B cell (primary cell): ENCODE measurements around the gene JMJD1C. TPM values are rescaled to one million over a fixed set of nuclear protein-coding genes. Genes with fewer than 3 reads are reported as not detected.

ENCODE experiments used
- ATAC-seq: fragments of 200-7000 bp; cut with Tn5 transposase; one replicate; pipeline ENCODE4 v1.10.0; 2021; ENCODE audit warnings: low read depth, mild to moderate bottlenecking, moderate number of reproducible peaks, moderate library complexity
- CTCF ChIA-PET: fragments of 350-600 bp; sonication (Branson Sonifier 250); formaldehyde crosslinking; loops from one replicate; lab custom pipeline; 2021; ENCODE audit warnings: antibody characterized with exemption, inconsistent platforms; lab: Charles Lee
- POLR2A ChIA-PET: fragments of 350-600 bp; sonication (Branson Sonifier 250); formaldehyde crosslinking; loops from one replicate; lab custom pipeline; 2021; ENCODE audit warnings: antibody characterized with exemption; lab: Charles Lee
- DNase-seq: peaks from one replicate; pipeline ENCODE4 v3.0.0; 2013
- H2AFZ ChIP-seq: 2 replicates; pipeline ENCODE4 v1.6.1; 2012; ENCODE audit warnings: mild to moderate bottlenecking, low read depth, low read length; ENCODE audit not compliant: insufficient read depth, poor library complexity, severe bottlenecking
- H3K27ac ChIP-seq, 2 donors: 1 replicate in 1 of 2; 2 replicates in 1 of 2; pipeline ENCODE4 v1.5.1; 2012 to 2013; ENCODE audit warnings: low read length in 2 of 2, mild to moderate bottlenecking in 2 of 2, moderate library complexity in 1 of 2
- H3K27me3 ChIP-seq, 4 experiments: fragments of 200-600 bp in 1 of 4; sonication (generic) in 1 of 4; replicated peaks in 1 of 4; 1 replicate in 2 of 4; 2 replicates in 2 of 4; pipeline versions ENCODE4 v1.6.1 to v1.7.0; 2013 to 2016; ENCODE audit warnings: low read length in 3 of 4, mild to moderate bottlenecking in 2 of 4, mixed read lengths in 1 of 4, moderate library complexity in 1 of 4; ENCODE audit not compliant: insufficient read depth in 4 of 4, control insufficient read depth in 3 of 4; ENCODE audit errors: control extremely low read depth in 1 of 4
- H3K36me3 ChIP-seq, 2 experiments: replicated peaks in 1 of 2; 1 replicate in 1 of 2; 2 replicates in 1 of 2; pipeline versions ENCODE4 v1.6.1 to v1.7.1; 2013; ENCODE audit warnings: low read length in 1 of 2; ENCODE audit not compliant: insufficient read depth in 2 of 2, control insufficient read depth in 1 of 2; ENCODE audit errors: control extremely low read depth in 1 of 2, extremely low read depth in 1 of 2
- H3K4me1 ChIP-seq, 2 donors: fragments of 200-600 bp in 1 of 2; sonication (generic) in 1 of 2; 1 replicate in 1 of 2; 2 replicates in 1 of 2; pipeline versions ENCODE4 v1.5.1 to v1.6.1; 2013 to 2017; ENCODE audit warnings: low read length in 2 of 2; ENCODE audit not compliant: control insufficient read depth in 2 of 2, insufficient read depth in 2 of 2
- H3K4me2 ChIP-seq: replicated peaks from 2 replicates; pipeline ENCODE3; 2012; ENCODE audit warnings: mild to moderate bottlenecking, low read depth, low read length; ENCODE audit not compliant: poor library complexity, severe bottlenecking
- H3K4me3 ChIP-seq, 5 experiments: fragments of 200-600 bp in 1 of 5; sonication (generic) in 1 of 5; 1 replicate in 3 of 5; 2 replicates in 2 of 5; pipeline versions ENCODE4 v1.5.1 to v1.7.0; 2011 to 2016; ENCODE audit warnings: low read length in 4 of 5, mild to moderate bottlenecking in 4 of 5, low read depth in 2 of 5, control low read depth in 1 of 5, moderate library complexity in 1 of 5; ENCODE audit not compliant: insufficient read depth in 1 of 5; ENCODE audit errors: control extremely low read depth in 1 of 5, extremely low read depth in 1 of 5
- H3K79me2 ChIP-seq: fragments of 200-600 bp; sonication (generic); one replicate; pipeline ENCODE4 v1.6.0; 2016; ENCODE audit warnings: low read length; ENCODE audit not compliant: control insufficient read depth, insufficient read depth
- H3K9ac ChIP-seq: fragments of 200-600 bp; sonication (generic); 2 replicates; pipeline ENCODE4 v1.6.1; 2017; ENCODE audit warnings: mild to moderate bottlenecking, low read length, moderate library complexity
- H3K9me3 ChIP-seq, 3 donors: one replicate each; pipeline versions ENCODE4 v1.6.1 to v1.7.1; 2013; ENCODE audit warnings: low read length in 2 of 3; ENCODE audit not compliant: control insufficient read depth in 2 of 3, insufficient read depth in 1 of 3; ENCODE audit errors: control extremely low read depth in 1 of 3
- H4K20me1 ChIP-seq: 2 replicates; pipeline ENCODE4 v1.6.0; 2012; ENCODE audit warnings: mild to moderate bottlenecking, low read length; ENCODE audit not compliant: insufficient read depth, control insufficient read depth, poor library complexity, severe bottlenecking
- H3K27ac Mint-ChIP-seq: one replicate; pipeline ENCODE4 v1.8.0; 2021; ENCODE audit warnings: mixed read lengths
- H3K27me3 Mint-ChIP-seq: one replicate; pipeline ENCODE4 v1.8.0; 2021; ENCODE audit warnings: mixed read lengths
- H3K4me1 Mint-ChIP-seq: one replicate; pipeline ENCODE4 v1.8.0; 2021; ENCODE audit warnings: mixed read lengths
- H3K4me3 Mint-ChIP-seq: one replicate; pipeline ENCODE4 v1.8.0; 2021; ENCODE audit warnings: mixed read lengths
- H3K9me3 Mint-ChIP-seq: one replicate; pipeline ENCODE4 v1.8.0; 2022; ENCODE audit warnings: mixed read lengths; ENCODE audit not compliant: insufficient read depth
- EZH2 ChIP-seq: IDR thresholded peaks from 2 replicates; pipeline ENCODE4 v1.6.1; 2012; ENCODE audit warnings: borderline replicate concordance, low read depth, mild to moderate bottlenecking, moderate library complexity, low read length; ENCODE audit not compliant: insufficient read depth, poor library complexity, severe bottlenecking
- WGBS: methylation state at CpG from one replicate; pipeline ENCODE4 v1.1.5; 2013; ENCODE audit warnings: missing lambda C conversion rate; ENCODE audit not compliant: insufficient coverage; 5-methylcytosine and 5-hydroxymethylcytosine counted together
- intact Hi-C: fragments of 100-400 bp; cut with micrococcal nuclease; formaldehyde crosslinking; loops from one replicate; pipeline ENCODE4 v1.10.0; 2022
- polyA plus RNA-seq: library from polyadenylated mRNA; depleted of rRNA; stranded (reverse); fragments of >200 nt; gene quantifications from 2 replicates; pipeline ENCODE4 v1.2.3, GENCODE V29; 2012
- total RNA-seq, 2 donors: library from RNA; stranded (reverse); fragments of 120-200 nt in 1 of 2; gene quantifications; 1 replicate in 1 of 2; 2 replicates in 1 of 2; pipeline versions ENCODE4 v1.2.3 to v1.2.4, GENCODE V29; 2013 to 2022
- TF ChIP-seq, protein P1 (sequence below): fragments of 200-600 bp; IDR thresholded peaks from one replicate; pipeline ENCODE4 v1.8.0; 2022; ENCODE audit warnings: antibody characterized with exemption, mild to moderate bottlenecking

JMJD1C gene
- total and polyA plus RNA-seq, 2 donors (not counting 1 experiment from before 2014, with no cell fraction given) = 81.8 to 235 TPM

DNA sequence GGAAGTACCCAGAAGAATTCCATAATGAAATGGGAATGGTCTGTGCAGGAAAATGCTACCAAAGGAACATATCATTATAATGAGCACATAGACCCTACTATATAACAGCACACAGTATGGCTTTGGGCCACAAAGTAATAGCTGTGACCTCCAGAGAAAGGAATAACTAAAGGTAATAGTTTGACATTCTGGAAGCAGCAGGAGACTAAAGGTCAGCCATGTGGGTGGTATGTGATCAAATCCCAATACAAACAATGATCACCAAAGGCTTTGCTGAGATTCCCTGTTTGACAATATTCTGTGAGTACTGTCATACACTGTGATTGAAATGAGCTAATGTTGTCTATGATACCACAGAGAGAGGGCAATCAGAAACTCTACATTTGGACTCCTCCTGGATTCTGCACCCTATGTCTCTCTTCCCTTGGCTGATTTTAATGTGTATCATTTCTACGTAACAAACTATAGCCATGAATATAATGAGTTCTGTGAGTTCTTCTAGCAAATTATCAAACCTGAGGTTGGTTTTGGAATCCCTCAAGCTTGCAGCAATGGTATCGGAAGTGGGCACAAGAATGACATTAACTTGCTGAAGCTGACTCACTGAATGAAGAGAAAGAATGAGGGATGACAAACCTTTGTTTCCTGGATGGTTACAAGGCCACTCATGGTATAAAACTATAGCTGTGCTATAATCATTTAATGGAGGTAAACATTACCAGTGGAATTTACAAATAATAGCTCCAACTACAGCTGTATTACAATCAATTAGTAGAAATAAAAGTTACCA, 99.6 kb downstream of the JMJD1C start:
- Histone ChIP-seq H4K20me1 (no peaks in the 10 kb centered on the region), H3K4me1 (no peaks in the 10 kb centered on the region), H2AFZ (no peak overlapping the region), H3K36me3 (no peaks in the 10 kb centered on the region), H3K4me3 (no peak overlapping the region), H3K79me2 (peaks cover 30% of the 10 kb centered on the region), H3K27ac (no peak overlapping the region), H3K9me3 (no peaks in the 10 kb centered on the region), H3K27me3 (no peaks in the 10 kb centered on the region), H3K4me2 (no peak overlapping the region), H3K9ac (no peak overlapping the region)
- 100% methylated on average over 1 of the region's 2 CpGs for WGBS
- Mint-ChIP-seq H3K27ac (no peak overlapping the region), H3K9me3 (no peaks in the 10 kb centered on the region), H3K27me3 (no peaks in the 10 kb centered on the region), H3K4me3 (no peak overlapping the region), H3K4me1 (peaks cover 10% of the 10 kb centered on the region)
- no peak for ATAC-seq
- CTCF ChIA-PET = interaction anchor here (1.5 kb wide), 1 partner anchor 150 kb away, joined by 3 read pairs; no protein-coding TSS in a partner anchor
- intact Hi-C loops = no loop called here
- no peak for DNase-seq
- TF ChIP-seq, protein P1, sequence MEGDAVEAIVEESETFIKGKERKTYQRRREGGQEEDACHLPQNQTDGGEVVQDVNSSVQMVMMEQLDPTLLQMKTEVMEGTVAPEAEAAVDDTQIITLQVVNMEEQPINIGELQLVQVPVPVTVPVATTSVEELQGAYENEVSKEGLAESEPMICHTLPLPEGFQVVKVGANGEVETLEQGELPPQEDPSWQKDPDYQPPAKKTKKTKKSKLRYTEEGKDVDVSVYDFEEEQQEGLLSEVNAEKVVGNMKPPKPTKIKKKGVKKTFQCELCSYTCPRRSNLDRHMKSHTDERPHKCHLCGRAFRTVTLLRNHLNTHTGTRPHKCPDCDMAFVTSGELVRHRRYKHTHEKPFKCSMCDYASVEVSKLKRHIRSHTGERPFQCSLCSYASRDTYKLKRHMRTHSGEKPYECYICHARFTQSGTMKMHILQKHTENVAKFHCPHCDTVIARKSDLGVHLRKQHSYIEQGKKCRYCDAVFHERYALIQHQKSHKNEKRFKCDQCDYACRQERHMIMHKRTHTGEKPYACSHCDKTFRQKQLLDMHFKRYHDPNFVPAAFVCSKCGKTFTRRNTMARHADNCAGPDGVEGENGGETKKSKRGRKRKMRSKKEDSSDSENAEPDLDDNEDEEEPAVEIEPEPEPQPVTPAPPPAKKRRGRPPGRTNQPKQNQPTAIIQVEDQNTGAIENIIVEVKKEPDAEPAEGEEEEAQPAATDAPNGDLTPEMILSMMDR = no peak
- TF ChIP-seq EZH2 = no peak
- POLR2A ChIA-PET = no interaction called here

DNA sequence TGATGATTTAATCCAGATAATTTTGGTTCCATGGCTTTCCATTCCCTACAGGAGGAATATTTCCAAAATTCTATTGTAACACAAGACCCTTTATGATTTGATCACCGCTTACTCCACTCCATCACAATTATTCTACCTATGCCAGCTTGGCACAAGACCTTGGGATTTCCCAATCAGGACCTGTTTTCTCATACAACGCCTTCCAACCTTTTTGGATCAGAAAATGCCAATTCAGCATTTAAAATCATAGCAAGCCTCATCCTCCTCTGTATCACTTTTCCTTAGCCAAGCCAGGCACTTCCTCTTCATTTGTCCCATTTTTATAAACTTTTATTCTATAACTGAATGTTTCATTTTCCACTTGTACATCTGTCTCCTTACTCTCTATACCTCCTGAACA, 100.9 kb downstream of the JMJD1C start:
- Histone ChIP-seq H3K79me2 (peaks cover 27% of the 10 kb centered on the region), H3K27me3 (no peaks in the 10 kb centered on the region), H3K9me3 (no peaks in the 10 kb centered on the region), H3K4me2 (no peak overlapping the region), H3K4me3 (no peak overlapping the region), H2AFZ (no peak overlapping the region), H3K9ac (no peak overlapping the region), H3K27ac (no peak overlapping the region), H3K36me3 (no peaks in the 10 kb centered on the region), H3K4me1 (no peaks in the 10 kb centered on the region), H4K20me1 (no peaks in the 10 kb centered on the region)
- no peak for ATAC-seq
- DNase-seq = no peak
- H3K27me3 Mint-ChIP-seq = no peaks in the 10 kb centered on the region
- intact Hi-C loops = no loop called here
- ChIA-PET CTCF (no interaction called here), POLR2A (no interaction called here)
- WGBS = 100% methylated on average over 2 of the region's 2 CpGs
- H3K4me3 Mint-ChIP-seq = no peak overlapping the region
- no peak for TF ChIP-seq EZH2
- TF ChIP-seq, protein P1 = no peak
- H3K4me1 Mint-ChIP-seq = peaks cover 5% of the 10 kb centered on the region
- no peaks in the 10 kb centered on the region for H3K9me3 Mint-ChIP-seq
- H3K27ac Mint-ChIP-seq = no peak overlapping the region
